Heart left ventricle (tissue), 13 donors: ENCODE measurements around the gene SCAMP1.

Source experiments
- CTCF ChIP-seq, 12 donors: fragments of 200-600 bp; sonication (generic) in 4 of 12; IDR thresholded peaks; one replicate each; pipeline versions ENCODE4 v1.5.0 to v1.8.0; 2018 to 2022; ENCODE audit warnings: antibody characterized with exemption in 12 of 12, mild to moderate bottlenecking in 5 of 12
- POLR2A ChIP-seq, 2 donors: fragments of 450-650 bp; IDR thresholded peaks; one replicate each; pipeline ENCODE4 v1.6.1; 2017; ENCODE audit warnings: antibody characterized with exemption in 2 of 2, mild to moderate bottlenecking in 2 of 2, moderate library complexity in 2 of 2
- donor health status: ischemic (EF 13 %, LVEDD 7.1; RV severe dilation, severe dysfunction).
- donor health status: DM: no; HTN: yes; CAD: no.
- donor health status: DM: no; HTN: no; CAD: no.
- donor health status: ischemic (EF 25% LVEDD 6.9; RV normal size, moderate dysfunction).
- donor health status: ischemic (EF 25% LVEDD 5.7; RV mildly dilated, moderate dysfunction).
- donor health status: ischemic (EF 35%, LVEDD 5.7; RV mildly dilated, moderate dysfunction).
- donor health status: nonischemic (EF 11% LVEDD 7.7; RV severe dilation, severe dysfunction).
- donor health status: DM: yes; HTN: yes; CAD: no.
- donor health status: PGD.
- donor health status: ischemic (EF 29% LVEDD 5.4; RV normal size, mild dysfunction).
- donor health status: nonischemic (EF 23%, LVEDD 6.1; RV moderate dilation, normal function).

DNA sequence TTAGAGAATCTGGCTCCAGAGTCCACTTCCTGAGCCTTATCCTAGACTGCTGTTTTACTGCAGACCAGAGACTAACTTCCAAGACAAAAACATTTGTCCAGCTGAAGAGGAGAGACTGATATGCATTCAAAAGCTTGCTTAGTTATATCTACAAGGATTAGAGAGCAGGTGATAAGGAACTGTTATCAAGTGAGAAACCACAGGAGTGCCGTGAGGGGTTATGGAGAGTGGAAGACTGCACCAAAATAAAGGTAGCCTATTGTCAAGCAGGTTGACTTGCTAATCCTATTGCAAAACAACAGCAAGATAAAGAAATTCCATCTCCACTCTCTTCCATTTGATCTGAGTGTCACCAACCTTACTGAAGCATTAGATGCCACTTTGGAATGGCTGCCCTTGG lies 139.1 kb downstream of the SCAMP1 start:
- no peak for TF ChIP-seq CTCF (IDR thresholded peaks at IDR 0.05)
- TF ChIP-seq POLR2A (IDR thresholded peaks at IDR 0.05) = no peak
